ENCODE data around the gene KISS1R.

Gene KISS1R

GRCh38 chr19:938233-938923, 21.2 kb downstream of the KISS1R start:
- H3K9ac ChIP-seq, result no peak overlapping the region
- peaks cover 100% of the 10 kb centered on the region for H4K20me1 ChIP-seq
- peaks cover 72% of the 10 kb centered on the region for H3K4me1 ChIP-seq
- H3K4me2 ChIP-seq, result peak overlapping the region; percentile 97
- H3K27me3 ChIP-seq, result no peaks in the 10 kb centered on the region
- no peak for TF ChIP-seq Cebpa-rat (IDR thresholded peaks at IDR 0.05)
- peaks cover 6% of the 10 kb centered on the region for H3K9me3 ChIP-seq
- H3K36me3 ChIP-seq, result peaks cover 56% of the 10 kb centered on the region
- H3K4me3 ChIP-seq, result no peak overlapping the region
- H3K27ac ChIP-seq, result no peak overlapping the region

GRCh38 chr19:939439-939838, 22.3 kb downstream of the KISS1R start:
- Histone ChIP-seq H4K20me1 (peaks cover 100% of the 10 kb centered on the region), H3K4me1 (peaks cover 62% of the 10 kb centered on the region), H3K9me3 (peaks cover 9% of the 10 kb centered on the region), H3K27me3 (no peaks in the 10 kb centered on the region), H3K36me3 (peaks cover 65% of the 10 kb centered on the region), H3K27ac (no peak overlapping the region), H3K4me2 (peak overlapping the region; percentile 97), H3K4me3 (no peak overlapping the region), H3K9ac (no peak overlapping the region)
- no peak for TF ChIP-seq Cebpa-rat (IDR thresholded peaks at IDR 0.05)

GRCh38 chr19:939922-940321, 22.8 kb downstream of the KISS1R start:
- Histone ChIP-seq H3K27ac (peak overlapping the region; percentile 64), H3K9ac (0 out of 2 replicates have a peak overlapping the region, but pooled peaks have one; percentile 49), H3K36me3 (peaks cover 64% of the 10 kb centered on the region), H3K9me3 (peaks cover 9% of the 10 kb centered on the region), H3K4me3 (0 out of 2 replicates have a peak overlapping the region, but pooled peaks have one; percentile 58), H3K27me3 (no peaks in the 10 kb centered on the region), H3K4me2 (peak overlapping the region; percentile 97), H3K4me1 (peaks cover 60% of the 10 kb centered on the region), H4K20me1 (peaks cover 100% of the 10 kb centered on the region)
- no peak for TF ChIP-seq Cebpa-rat (IDR thresholded peaks at IDR 0.05)

GRCh38 chr19:940591-941291, 23.6 kb downstream of the KISS1R start:
- peaks cover 62% of the 10 kb centered on the region for H3K36me3 ChIP-seq
- H3K4me3 ChIP-seq, result peak overlapping the region; percentile 58
- H3K27ac ChIP-seq, result peak overlapping the region; percentile 64
- no peak for TF ChIP-seq Cebpa-rat (IDR thresholded peaks at IDR 0.05)
- H3K27me3 ChIP-seq, result no peaks in the 10 kb centered on the region
- peaks cover 9% of the 10 kb centered on the region for H3K9me3 ChIP-seq
- peak overlapping the region; percentile 97 for H3K4me2 ChIP-seq
- peak overlapping the region; percentile 49; the same call in 1 of the 2 replicates for H3K9ac ChIP-seq
- H4K20me1 ChIP-seq, result peaks cover 100% of the 10 kb centered on the region
- peaks cover 63% of the 10 kb centered on the region for H3K4me1 ChIP-seq

GRCh38 chr19:941292-942132, 24.4 kb downstream of the KISS1R start:
- no peaks in the 10 kb centered on the region for H3K27me3 ChIP-seq
- H3K4me2 ChIP-seq, result peak overlapping the region; percentile 97
- peaks cover 100% of the 10 kb centered on the region for H4K20me1 ChIP-seq
- no peak overlapping the region; the same call in 1 of the 2 replicates for H3K27ac ChIP-seq
- peaks cover 55% of the 10 kb centered on the region for H3K36me3 ChIP-seq
- H3K9me3 ChIP-seq, result peaks cover 9% of the 10 kb centered on the region
- no peak for TF ChIP-seq Cebpa-rat (IDR thresholded peaks at IDR 0.05)
- H3K9ac ChIP-seq, result 0 out of 2 replicates have a peak overlapping the region, but pooled peaks have one; percentile 49
- peaks cover 64% of the 10 kb centered on the region for H3K4me1 ChIP-seq
- H3K4me3 ChIP-seq, result peak overlapping the region; percentile 58

- Histone ChIP-seq H3K9ac (no peak overlapping the region), H3K36me3 (peaks cover 48% of the 10 kb centered on the region), H3K4me1 (peaks cover 70% of the 10 kb centered on the region), H3K27ac (no peak overlapping the region), H3K27me3 (no peaks in the 10 kb centered on the region), H3K9me3 (peaks cover 6% of the 10 kb centered on the region), H3K4me2 (peak overlapping the region; percentile 97), H4K20me1 (peaks cover 100% of the 10 kb centered on the region), H3K4me3 (no peak overlapping the region)
- TF ChIP-seq Cebpa-rat (IDR thresholded peaks at IDR 0.05), result no peak
These were observed 25.1 kb downstream of the KISS1R start for GRCh38 chr19:942133-942645.

GRCh38 chr19:943551-944170, 26.5 kb downstream of the KISS1R start:
- no peak overlapping the region for H3K4me2 ChIP-seq
- peaks cover 44% of the 10 kb centered on the region for H3K36me3 ChIP-seq

GRCh38 chr19:944171-944567, 27.0 kb downstream of the KISS1R start:
- Histone ChIP-seq H3K27ac (no peak overlapping the region), H3K9me3 (peaks cover 3% of the 10 kb centered on the region; the same call in 1 of the 2 replicates), H3K4me1 (peaks cover 76% of the 10 kb centered on the region), H3K9ac (no peak overlapping the region), H4K20me1 (peaks cover 93% of the 10 kb centered on the region), H3K4me3 (no peak overlapping the region), H3K4me2 (no peak overlapping the region), H3K36me3 (peaks cover 44% of the 10 kb centered on the region), H3K27me3 (no peaks in the 10 kb centered on the region)
- no peak for TF ChIP-seq Cebpa-rat (IDR thresholded peaks at IDR 0.05)

More at GRCh38 chr19:943551-944170, 26.5 kb downstream of the KISS1R start:
- Histone ChIP-seq H3K4me3 (no peak overlapping the region), H3K27ac (no peak overlapping the region), H3K27me3 (no peaks in the 10 kb centered on the region), H3K4me1 (peaks cover 76% of the 10 kb centered on the region), H4K20me1 (peaks cover 98% of the 10 kb centered on the region), H3K9ac (no peak overlapping the region), H3K9me3 (peaks cover 3% of the 10 kb centered on the region; the same call in 1 of the 2 replicates)
- TF ChIP-seq Cebpa-rat (IDR thresholded peaks at IDR 0.05), result no peak

Measured in BLaER1 (cell line).